ENCODE data around the gene CORO1C.
"Not testable (repeated sequence)": the region's sequence is repeated elsewhere in the genome, so short reads cannot be mapped to it uniquely, and the experiment has no call there.

CORO1C gene

DNA sequence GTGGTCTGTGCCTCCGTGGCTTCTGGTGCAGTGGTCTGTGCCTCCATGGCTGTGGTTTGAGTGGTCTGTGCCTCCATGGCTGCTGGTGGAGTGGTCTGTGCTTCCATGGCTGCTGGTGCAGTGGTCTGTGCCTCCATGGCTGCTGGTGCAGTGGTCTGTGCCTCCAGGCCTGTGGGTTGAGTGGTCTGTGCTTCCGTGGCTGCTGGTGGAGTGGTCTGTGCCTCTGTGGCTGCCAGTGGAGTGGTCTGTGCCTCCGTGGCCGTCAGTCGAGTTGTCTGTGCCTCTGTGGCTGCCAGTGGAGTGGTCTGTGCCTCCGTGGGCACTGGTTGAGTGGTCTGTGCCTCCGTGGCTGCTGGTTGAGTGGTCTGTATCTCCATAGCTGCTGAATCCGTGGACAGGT, 107.7 kb downstream of the CORO1C start:
- Histone ChIP-seq H3K9ac (ENCODE audit: low read depth, low read length) (no peak overlapping the region), H3K4me1 (ENCODE audit: insufficient read depth, low read length) (peaks cover 12% of the 10 kb centered on the region; the same call in 1 of the 2 replicates), H3K4me3 (ENCODE audit: low read length) (no peak overlapping the region), H3K27me3 (ENCODE audit: insufficient read depth, low read length) (no peaks in the 10 kb centered on the region), H3K9me3 (ENCODE audit: insufficient read depth, low read depth, low read length) (no peaks in the 10 kb centered on the region), H3K27ac (ENCODE audit: low read depth, low read length) (no peak overlapping the region), H3K36me3 (ENCODE audit: insufficient read depth, low read length) (no peaks in the 10 kb centered on the region)
- WGBS = 91% methylated on average over 8 of the region's 8 CpGs

DNA sequence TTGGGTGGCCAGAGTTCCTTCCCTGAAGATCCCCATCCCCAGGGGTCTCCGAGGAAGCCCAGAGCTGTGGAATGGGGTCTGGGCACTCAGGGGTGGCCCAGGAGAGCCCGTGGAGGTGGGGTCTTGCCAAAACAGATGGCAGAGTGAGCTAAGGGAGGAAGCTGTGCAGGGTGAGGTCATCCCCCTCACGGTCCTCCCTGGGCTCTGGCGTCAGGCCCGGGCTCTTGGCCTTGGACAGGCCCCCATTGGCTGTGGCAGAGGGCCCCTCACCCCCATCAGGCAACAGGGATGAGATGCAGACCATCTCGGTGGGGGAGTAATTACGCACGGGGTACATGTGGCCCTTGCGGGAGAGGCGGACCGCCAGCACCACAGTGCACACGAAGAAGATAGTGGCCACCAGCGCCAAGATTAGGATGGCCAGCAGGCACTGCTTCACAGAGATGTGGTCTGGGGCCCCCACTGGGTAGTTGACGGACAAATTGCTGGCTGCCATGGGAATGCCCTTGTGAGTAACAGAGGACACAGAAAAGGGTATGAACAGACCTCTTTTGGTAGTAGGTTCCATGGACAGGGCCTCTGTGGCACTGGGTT, 108.3 kb downstream of the CORO1C start:
- H3K9ac ChIP-seq (ENCODE audit: low read depth, low read length) = no peak overlapping the region
- H3K27me3 ChIP-seq (ENCODE audit: insufficient read depth, low read length) = no peaks in the 10 kb centered on the region
- H3K36me3 ChIP-seq (ENCODE audit: insufficient read depth, low read length) = no peaks in the 10 kb centered on the region
- H3K27ac ChIP-seq (ENCODE audit: low read depth, low read length) = no peak overlapping the region
- 97% methylated on average over 14 of the region's 14 CpGs for WGBS
- peaks cover 11% of the 10 kb centered on the region; the same call in 1 of the 2 replicates for H3K4me1 ChIP-seq (ENCODE audit: insufficient read depth, low read length)
- H3K4me3 ChIP-seq (ENCODE audit: low read length) = no peak overlapping the region
- no peaks in the 10 kb centered on the region for H3K9me3 ChIP-seq (ENCODE audit: insufficient read depth, low read depth, low read length)

DNA sequence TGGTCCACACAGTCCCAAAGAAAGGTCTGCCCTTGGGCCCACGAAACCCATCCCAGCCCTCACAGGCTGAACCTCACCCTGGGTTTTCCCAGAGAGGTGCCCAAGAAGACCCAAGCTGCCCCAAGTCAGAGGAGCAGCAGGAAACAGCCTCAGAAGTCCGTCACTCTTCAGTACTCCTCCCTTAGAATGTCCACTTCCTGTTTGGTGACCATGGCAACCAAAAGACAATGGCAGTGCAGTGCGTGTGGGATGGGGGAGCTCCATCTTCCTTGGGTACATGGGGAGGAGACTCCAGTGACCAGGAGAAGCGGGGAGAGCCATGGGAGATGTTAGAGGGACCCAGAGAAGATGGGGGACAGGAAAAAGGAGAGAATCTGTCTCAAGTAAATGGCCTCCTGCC, 108.9 kb downstream of the CORO1C start:
- 57% methylated on average over 4 of the region's 4 CpGs for WGBS
- no peak overlapping the region for H3K4me3 ChIP-seq (ENCODE audit: low read length)
- no peak overlapping the region for H3K27ac ChIP-seq (ENCODE audit: low read depth, low read length)
- H3K36me3 ChIP-seq (ENCODE audit: insufficient read depth, low read length) = no peaks in the 10 kb centered on the region
- H3K4me1 ChIP-seq (ENCODE audit: insufficient read depth, low read length) = peaks cover 11% of the 10 kb centered on the region; the same call in 1 of the 2 replicates
- no peaks in the 10 kb centered on the region for H3K9me3 ChIP-seq (ENCODE audit: insufficient read depth, low read depth, low read length)
- H3K9ac ChIP-seq (ENCODE audit: low read depth, low read length) = no peak overlapping the region
- no peaks in the 10 kb centered on the region for H3K27me3 ChIP-seq (ENCODE audit: insufficient read depth, low read length)

DNA sequence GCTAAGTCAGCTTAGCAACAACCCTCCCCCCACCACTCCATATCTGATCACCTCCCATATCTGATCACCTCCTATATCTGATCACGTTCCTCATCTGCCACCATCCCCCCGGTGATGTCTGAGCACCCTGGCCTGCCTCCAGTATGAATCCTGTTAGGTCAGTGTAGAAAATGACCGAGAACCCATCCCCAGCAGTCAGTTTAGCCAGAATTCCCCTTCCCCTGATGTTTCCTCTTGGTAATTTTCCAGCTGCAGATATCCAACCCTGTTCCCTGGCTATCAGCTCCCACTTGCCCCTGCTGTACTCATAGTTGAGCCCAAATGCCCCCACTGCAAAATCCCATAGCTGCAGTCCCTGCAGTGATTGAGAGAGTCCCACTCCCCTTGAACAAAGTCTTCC, 110.2 kb downstream of the CORO1C start:
- H3K4me3 ChIP-seq (ENCODE audit: low read length) = no peak overlapping the region
- H3K36me3 ChIP-seq (ENCODE audit: insufficient read depth, low read length) = no peaks in the 10 kb centered on the region
- no peak overlapping the region for H3K9ac ChIP-seq (ENCODE audit: low read depth, low read length)
- no peaks in the 10 kb centered on the region for H3K27me3 ChIP-seq (ENCODE audit: insufficient read depth, low read length)
- no peaks in the 10 kb centered on the region for H3K9me3 ChIP-seq (ENCODE audit: insufficient read depth, low read depth, low read length)
- WGBS = 96% methylated on average over 3 of the region's 3 CpGs
- H3K27ac ChIP-seq (ENCODE audit: low read depth, low read length) = no peak overlapping the region
- H3K4me1 ChIP-seq (ENCODE audit: insufficient read depth, low read length) = peaks cover 11% of the 10 kb centered on the region; the same call in 1 of the 2 replicates

DNA sequence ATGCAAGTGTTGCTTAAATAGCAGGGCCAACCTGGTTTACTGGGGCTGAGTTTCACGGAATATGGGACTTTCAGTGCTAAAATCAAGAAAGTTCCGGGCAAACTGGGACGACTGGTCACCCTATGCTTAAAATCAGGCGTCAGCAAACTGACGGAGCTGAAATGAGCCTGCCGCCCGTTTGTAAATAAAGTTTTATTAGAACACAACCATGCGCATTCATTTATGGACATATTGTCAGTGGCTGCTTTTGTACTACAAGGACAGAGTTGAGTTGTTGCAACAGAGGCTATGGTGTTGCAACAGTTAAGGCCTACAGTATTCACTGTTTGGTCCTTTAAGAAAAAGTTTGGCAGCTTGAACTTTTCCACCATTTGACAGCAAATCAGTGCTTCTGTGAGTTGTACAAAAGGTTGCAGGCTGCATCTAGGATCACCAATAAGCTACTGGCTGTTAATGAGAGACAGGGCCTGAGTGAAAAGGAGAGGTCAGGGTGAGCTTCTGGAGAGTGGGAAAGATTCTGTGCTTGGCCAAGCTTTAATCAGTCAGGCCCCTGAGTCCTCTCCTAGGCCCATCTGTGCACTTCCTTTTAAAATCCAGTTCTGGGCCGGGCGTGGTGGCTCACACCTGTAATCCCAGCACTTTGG, 111.0 kb downstream of the CORO1C start:
- Histone ChIP-seq H3K27me3 (ENCODE audit: insufficient read depth, low read length) (no peaks in the 10 kb centered on the region), H3K4me1 (ENCODE audit: insufficient read depth, low read length) (peaks cover 7% of the 10 kb centered on the region; the same call in 1 of the 2 replicates), H3K4me3 (ENCODE audit: low read length) (no peak overlapping the region), H3K9me3 (ENCODE audit: insufficient read depth, low read depth, low read length) (peaks cover 3% of the 10 kb centered on the region; the same call in 1 of the 2 replicates), H3K9ac (ENCODE audit: low read depth, low read length) (no peak overlapping the region), H3K36me3 (ENCODE audit: insufficient read depth, low read length) (no peaks in the 10 kb centered on the region), H3K27ac (ENCODE audit: low read depth, low read length) (no peak overlapping the region)
- 94% methylated on average over 10 of the region's 10 CpGs for WGBS

DNA sequence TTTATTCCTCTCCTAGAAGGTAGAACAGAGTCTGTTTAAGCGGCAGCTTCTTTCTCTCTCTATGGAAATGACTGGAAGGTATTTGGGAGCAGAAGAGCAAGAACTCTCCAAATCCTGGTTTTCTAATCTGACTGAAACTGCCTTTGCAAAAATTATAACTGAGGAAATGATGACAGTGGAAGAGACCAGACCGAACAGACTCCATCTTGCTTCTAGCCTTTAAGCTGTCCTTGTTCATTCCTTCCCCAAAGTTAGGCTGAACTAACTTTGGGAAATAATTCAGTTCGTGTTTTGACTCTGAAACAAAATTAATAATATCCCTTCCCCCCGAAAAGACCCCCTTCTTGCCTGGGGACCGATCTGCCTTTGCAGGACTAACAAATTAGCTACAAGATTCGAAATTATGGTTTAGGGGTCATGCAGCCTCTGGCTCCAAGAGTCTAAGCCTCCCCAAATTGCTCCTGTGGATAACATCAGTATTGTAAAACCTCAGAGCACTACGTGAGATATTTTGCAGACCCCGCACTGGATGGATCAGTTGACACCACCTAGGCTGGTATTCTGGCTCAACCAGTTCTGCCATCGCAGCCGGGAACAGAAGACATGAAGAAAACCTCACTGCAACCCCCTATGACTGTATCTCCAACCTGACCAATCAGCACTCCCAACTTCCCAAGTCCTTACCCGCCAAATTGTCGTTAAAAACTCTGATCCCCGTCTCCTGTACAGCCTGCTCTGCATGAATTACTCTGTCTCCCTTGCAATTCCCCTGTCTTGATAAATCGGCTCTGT, 111.8 kb downstream of the CORO1C start:
- Histone ChIP-seq H3K4me3 (ENCODE audit: low read length) (no peak overlapping the region), H3K9ac (ENCODE audit: low read depth, low read length) (no peak overlapping the region), H3K4me1 (ENCODE audit: insufficient read depth, low read length) (peaks cover 5% of the 10 kb centered on the region; the same call in 1 of the 2 replicates), H3K27me3 (ENCODE audit: insufficient read depth, low read length) (no peaks in the 10 kb centered on the region), H3K9me3 (ENCODE audit: insufficient read depth, low read depth, low read length) (peaks cover 3% of the 10 kb centered on the region; the same call in 1 of the 2 replicates), H3K27ac (ENCODE audit: low read depth, low read length) (no peak overlapping the region), H3K36me3 (ENCODE audit: insufficient read depth, low read length) (no peaks in the 10 kb centered on the region)
- WGBS = 93% methylated on average over 14 of the region's 14 CpGs

DNA sequence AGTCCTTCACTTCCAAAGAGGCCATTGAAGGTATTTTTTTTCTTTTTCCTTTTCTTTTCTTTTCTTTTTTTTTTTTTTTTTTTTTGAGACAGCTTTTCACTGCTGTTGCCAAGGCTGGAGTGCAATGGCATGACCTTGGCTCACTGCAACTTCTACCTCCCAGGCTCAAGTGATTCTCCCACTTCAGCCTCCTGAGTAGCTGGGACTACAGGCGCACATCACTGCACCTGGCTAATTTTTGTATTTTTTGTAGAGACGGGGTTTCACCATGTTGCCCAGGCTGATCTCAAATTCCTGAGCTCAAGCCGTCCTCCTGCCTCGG, 112.4 kb downstream of the CORO1C start:
- not testable (repeated sequence) for H3K4me3 ChIP-seq (ENCODE audit: low read length); H3K9ac ChIP-seq (ENCODE audit: low read depth, low read length); H3K27ac ChIP-seq (ENCODE audit: low read depth, low read length); H3K27me3 ChIP-seq (ENCODE audit: insufficient read depth, low read length); H3K9me3 ChIP-seq (ENCODE audit: insufficient read depth, low read depth, low read length); H3K4me1 ChIP-seq (ENCODE audit: insufficient read depth, low read length); H3K36me3 ChIP-seq (ENCODE audit: insufficient read depth, low read length)
- 92% methylated on average over 4 of the region's 4 CpGs for WGBS

DNA sequence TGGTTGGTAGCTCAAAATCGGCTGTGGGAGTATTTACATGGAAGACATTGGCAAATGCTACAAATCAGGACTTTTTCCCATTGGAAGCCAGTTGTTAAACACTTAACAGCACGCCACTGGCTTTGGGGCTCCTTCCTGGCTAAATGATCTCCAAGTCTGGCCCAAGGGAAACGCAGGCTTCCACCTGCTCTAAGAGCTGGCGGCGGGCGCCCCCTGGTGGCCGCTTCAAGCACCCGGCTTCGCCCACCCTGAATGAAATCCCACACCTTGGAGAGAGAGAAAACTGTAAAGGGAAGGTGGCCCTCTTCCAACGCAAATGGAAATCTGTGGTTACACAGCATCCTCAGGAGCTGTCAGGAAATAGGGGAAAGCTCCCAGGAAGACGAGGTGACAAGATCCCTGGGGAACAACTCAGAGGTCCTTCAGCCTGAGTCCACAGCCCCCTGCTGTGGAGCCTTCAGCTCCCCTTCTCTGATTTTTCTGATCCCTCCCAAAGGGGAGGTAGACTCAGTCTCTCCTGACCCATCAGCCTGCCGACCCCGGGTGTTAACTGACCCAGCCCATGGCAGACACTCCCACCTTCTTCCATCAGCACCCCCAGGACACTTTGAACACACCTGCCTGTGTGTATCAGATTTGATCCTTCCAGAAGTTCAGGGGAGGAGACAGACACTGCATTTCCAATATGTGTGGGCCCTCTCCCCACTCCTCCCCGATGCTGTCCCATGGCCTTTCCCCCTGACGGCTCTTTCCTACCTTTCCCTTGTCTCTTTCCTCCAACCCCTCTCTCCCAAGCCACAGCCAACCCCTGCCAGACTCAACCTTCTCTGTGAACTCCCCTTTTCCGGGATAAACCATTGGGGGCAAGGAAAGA, 113.0 kb downstream of the CORO1C start:
- no peaks in the 10 kb centered on the region for H3K36me3 ChIP-seq (ENCODE audit: insufficient read depth, low read length)
- WGBS = 25% methylated on average over 16 of the region's 16 CpGs

DNA sequence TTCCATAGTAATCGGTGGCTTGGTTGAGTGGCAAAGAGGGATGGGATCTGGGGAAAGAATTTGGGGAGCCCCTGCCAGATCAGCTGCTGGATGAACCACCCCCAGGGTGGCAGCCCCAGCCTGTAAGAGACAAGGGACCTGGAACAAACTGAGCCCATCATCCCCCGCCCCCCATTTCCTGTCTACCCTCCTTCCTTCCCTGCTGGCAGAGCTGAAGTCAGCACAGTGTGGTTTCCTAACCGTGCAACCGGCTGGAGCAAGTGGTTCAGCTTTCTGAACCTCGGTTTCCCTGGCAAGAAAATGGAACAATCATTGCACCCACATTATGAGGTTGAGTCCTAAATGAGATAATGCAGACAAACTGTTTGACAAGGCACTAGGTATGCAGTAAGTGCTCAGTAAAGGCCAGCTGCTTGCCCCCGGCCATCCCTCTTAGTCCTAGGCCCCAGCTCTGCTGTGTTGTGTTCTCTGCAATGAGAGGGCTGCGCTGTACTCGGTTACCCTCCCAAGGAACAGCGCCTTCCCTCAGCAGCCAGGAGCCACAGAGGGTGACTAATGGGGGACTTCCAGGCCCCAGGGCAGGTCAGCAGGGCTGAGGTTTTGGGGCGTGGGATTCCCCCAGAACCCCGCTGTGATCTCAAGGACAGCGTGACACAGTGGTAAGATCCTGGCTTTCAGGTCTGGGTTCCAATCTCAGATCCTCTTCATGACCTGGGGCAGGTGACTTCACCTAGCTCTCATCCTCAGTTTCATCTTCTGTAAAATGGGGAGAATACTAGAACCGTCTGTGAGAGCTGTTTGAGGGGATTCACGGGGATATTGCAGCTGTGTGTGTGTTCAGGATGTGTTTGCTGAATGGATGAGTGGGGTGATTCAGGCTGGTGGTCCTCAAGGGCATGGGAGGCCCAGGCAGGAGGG, 114.1 kb downstream of the CORO1C start:
- Histone ChIP-seq H3K9me3 (ENCODE audit: insufficient read depth, low read depth, low read length) (peaks cover 3% of the 10 kb centered on the region; the same call in 1 of the 2 replicates), H3K36me3 (ENCODE audit: insufficient read depth, low read length) (no peaks in the 10 kb centered on the region), H3K27me3 (ENCODE audit: insufficient read depth, low read length) (no peaks in the 10 kb centered on the region), H3K4me3 (ENCODE audit: low read length) (no peak overlapping the region), H3K4me1 (ENCODE audit: insufficient read depth, low read length) (peaks cover 4% of the 10 kb centered on the region; the same call in 1 of the 2 replicates), H3K9ac (ENCODE audit: low read depth, low read length) (no peak overlapping the region), H3K27ac (ENCODE audit: low read depth, low read length) (no peak overlapping the region)
- WGBS = 85% methylated on average over 14 of the region's 14 CpGs

More for the DNA sequence above, 113.0 kb downstream of the CORO1C start:
- Histone ChIP-seq H3K27ac (ENCODE audit: low read depth, low read length) (no peak overlapping the region), H3K9me3 (ENCODE audit: insufficient read depth, low read depth, low read length) (peaks cover 3% of the 10 kb centered on the region; the same call in 1 of the 2 replicates), H3K4me3 (ENCODE audit: low read length) (no peak overlapping the region), H3K9ac (ENCODE audit: low read depth, low read length) (no peak overlapping the region), H3K27me3 (ENCODE audit: insufficient read depth, low read length) (no peaks in the 10 kb centered on the region), H3K4me1 (ENCODE audit: insufficient read depth, low read length) (peaks cover 5% of the 10 kb centered on the region; the same call in 1 of the 2 replicates)

DNA sequence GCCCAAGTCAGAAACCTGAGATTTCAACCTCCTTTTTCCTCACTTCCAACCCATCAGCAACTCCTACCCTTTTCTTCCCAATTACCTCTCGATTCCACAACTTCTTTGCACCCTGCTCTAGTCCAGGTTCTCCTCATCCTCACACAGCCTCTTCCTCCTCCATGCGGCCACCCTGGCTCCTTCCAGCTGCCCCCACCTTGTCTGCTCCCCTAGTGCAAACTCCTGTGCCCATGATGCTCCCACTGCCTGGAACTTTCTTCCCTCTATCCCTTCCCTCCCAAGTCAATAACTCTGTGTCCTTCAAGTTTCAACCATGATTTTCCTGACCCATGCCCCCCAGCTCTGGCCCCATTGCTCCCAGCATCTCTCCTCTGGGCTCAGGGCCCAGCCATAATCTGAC, 115.0 kb downstream of the CORO1C start:
- Histone ChIP-seq H3K4me3 (ENCODE audit: low read length) (no peak overlapping the region), H3K36me3 (ENCODE audit: insufficient read depth, low read length) (no peaks in the 10 kb centered on the region), H3K9ac (ENCODE audit: low read depth, low read length) (no peak overlapping the region), H3K9me3 (ENCODE audit: insufficient read depth, low read depth, low read length) (peaks cover 3% of the 10 kb centered on the region; the same call in 1 of the 2 replicates), H3K27ac (ENCODE audit: low read depth, low read length) (no peak overlapping the region), H3K27me3 (ENCODE audit: insufficient read depth, low read length) (no peaks in the 10 kb centered on the region), H3K4me1 (ENCODE audit: insufficient read depth, low read length) (peaks cover 3% of the 10 kb centered on the region; the same call in 1 of the 2 replicates)
- WGBS = 89% methylated on average over 2 of the region's 2 CpGs

Data from HUES64 (cell line).